ENCODE results near the gene RIC8B. TPM values are rescaled to one million over a fixed set of nuclear protein-coding genes. Genes with fewer than 3 reads are reported as not detected.

RIC8B gene
- total and polyA plus RNA-seq, 2 of the 8 experiments (the other 6 are each of a cell fraction or from before 2014, with no cell fraction given), result 8.2 to 25.3 TPM

DNA sequence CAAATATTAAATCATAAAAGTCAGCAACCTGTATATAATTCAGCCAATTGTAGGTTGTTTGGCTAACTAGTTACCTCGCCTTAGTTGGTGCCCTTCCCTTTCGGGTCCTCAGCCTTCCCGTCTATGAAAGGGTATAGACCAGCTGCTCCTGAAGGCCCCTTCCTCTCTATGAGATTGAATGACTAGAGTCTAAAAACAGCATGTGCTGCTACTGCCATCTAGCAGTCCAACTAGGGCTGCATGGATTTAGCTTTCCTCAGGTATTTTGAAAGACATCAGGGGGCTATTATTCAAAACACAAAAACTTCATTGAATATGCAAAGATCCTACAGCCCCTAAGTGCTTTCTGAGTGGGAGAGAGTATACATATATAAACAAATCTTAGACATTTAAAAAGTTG is 144.3 kb downstream of the RIC8B start (continued):
- TF ChIP-seq SRF (IDR thresholded peaks at IDR 0.05; ENCODE audit: low read depth, low read length) (no peak), POU5F1 (IDR thresholded peaks at IDR 0.05; ENCODE audit: low read depth, low read length) (0 out of 2 replicates have a peak, but pooled peaks have one; percentile 5), BACH1 (IDR thresholded peaks at IDR 0.05; ENCODE audit: low read length) (no peak), CBX8 (IDR thresholded peaks at IDR 0.05; ENCODE audit: borderline replicate concordance, low read depth, low read length) (no peak), TAF7 (optimal IDR thresholded peaks at IDR 0.05; ENCODE audit: borderline replicate concordance, low read depth, low read length) (no peak), GABPA (IDR thresholded peaks at IDR 0.05; ENCODE audit: borderline replicate concordance, insufficient read depth, low read length) (no peak), RBBP5 (IDR thresholded peaks at IDR 0.05; ENCODE audit: borderline replicate concordance, low read depth, low read length) (no peak), CHD1 (IDR thresholded peaks at IDR 0.05; ENCODE audit: low read depth, low read length) (no peak), SP1 (IDR thresholded peaks at IDR 0.05; ENCODE audit: low read depth, low read length) (no peak), BCL11A (IDR thresholded peaks at IDR 0.05; ENCODE audit: low read depth in 2 of 2, low read length in 2 of 2) (no peak), RNF2 (IDR thresholded peaks at IDR 0.05; ENCODE audit: borderline replicate concordance, low read depth, low read length, missing control alignments, poor library complexity, severe bottlenecking) (no peak), SIRT6 (IDR thresholded peaks at IDR 0.05; ENCODE audit: low read length) (no peak), KDM5A (IDR thresholded peaks at IDR 0.05; ENCODE audit: low read length) (no peak), TCF12 (IDR thresholded peaks at IDR 0.05; ENCODE audit: low read depth, low read length) (0 out of 2 replicates have a peak, but pooled peaks have one; percentile 23), TBP (IDR thresholded peaks at IDR 0.05; ENCODE audit: low read depth, low read length) (no peak), RFX5 (IDR thresholded peaks at IDR 0.05; ENCODE audit: borderline replicate concordance, low read depth, low read length) (no peak), PHF8 (conservative IDR thresholded peaks at IDR 0.05; ENCODE audit: low read depth, low read length) (no peak), JUN (IDR thresholded peaks at IDR 0.05; ENCODE audit: low read depth, low read length) (no peak), CREB1 (IDR thresholded peaks at IDR 0.05) (no peak), EGR1 (IDR thresholded peaks at IDR 0.05; ENCODE audit: borderline replicate concordance, low read depth, low read length) (no peak), HDAC2 (IDR thresholded peaks at IDR 0.05; ENCODE audit: borderline replicate concordance in 1 of 2, low read depth in 2 of 2, low read length in 2 of 2) (no peak), SP2 (IDR thresholded peaks at IDR 0.05; ENCODE audit: low read length) (no peak), SUZ12 (IDR thresholded peaks at IDR 0.05; ENCODE audit: low read length) (no peak), JUND (IDR thresholded peaks at IDR 0.05; ENCODE audit: low read length) (peak; percentile 41; the same call in 1 of the 2 replicates), CHD2 (IDR thresholded peaks at IDR 0.05; ENCODE audit: low read length) (no peak), BRCA1 (IDR thresholded peaks at IDR 0.05; ENCODE audit: low read depth, low read length) (no peak)
- TF ChIP-seq, protein P1, sequence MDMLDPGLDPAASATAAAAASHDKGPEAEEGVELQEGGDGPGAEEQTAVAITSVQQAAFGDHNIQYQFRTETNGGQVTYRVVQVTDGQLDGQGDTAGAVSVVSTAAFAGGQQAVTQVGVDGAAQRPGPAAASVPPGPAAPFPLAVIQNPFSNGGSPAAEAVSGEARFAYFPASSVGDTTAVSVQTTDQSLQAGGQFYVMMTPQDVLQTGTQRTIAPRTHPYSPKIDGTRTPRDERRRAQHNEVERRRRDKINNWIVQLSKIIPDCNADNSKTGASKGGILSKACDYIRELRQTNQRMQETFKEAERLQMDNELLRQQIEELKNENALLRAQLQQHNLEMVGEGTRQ (IDR thresholded peaks at IDR 0.05; ENCODE audit: low read length), result no peak
